Ishikawa (cell line): ENCODE data around the gene FAM3C.

ENCODE experiments used
- CEBPB ChIP-seq: IDR thresholded peaks from 2 replicates; pipeline ENCODE4 v1.6.1; 2012
- CREB1 ChIP-seq: IDR thresholded peaks from 2 replicates; pipeline ENCODE4 v1.6.1; 2012; ENCODE audit warnings: low read depth
- EGR1 ChIP-seq: IDR thresholded peaks from 2 replicates; pipeline ENCODE4 v1.6.1; 2012
- EP300 ChIP-seq: IDR thresholded peaks from 2 replicates; pipeline ENCODE4 v1.6.1; 2012; ENCODE audit warnings: borderline replicate concordance
- FOXM1 ChIP-seq: IDR thresholded peaks from 2 replicates; pipeline ENCODE4 v1.6.1; 2012; ENCODE audit warnings: low read depth, borderline replicate concordance
- NFIC ChIP-seq: IDR thresholded peaks from 2 replicates; pipeline ENCODE4 v1.6.1; 2012
- RAD21 ChIP-seq: IDR thresholded peaks from 2 replicates; pipeline ENCODE4 v1.6.1; 2012; ENCODE audit warnings: low read depth
- REST ChIP-seq: IDR thresholded peaks from 2 replicates; pipeline ENCODE4 v1.6.1; 2012; ENCODE audit warnings: low read depth, mild to moderate bottlenecking
- TAF1 ChIP-seq: IDR thresholded peaks from 2 replicates; pipeline ENCODE4 v1.6.1; 2012; ENCODE audit warnings: low read depth, mild to moderate bottlenecking
- TCF12 ChIP-seq: IDR thresholded peaks from 2 replicates; pipeline ENCODE4 v1.6.1; 2012; ENCODE audit warnings: low read depth
- TEAD4 ChIP-seq: IDR thresholded peaks from 2 replicates; pipeline ENCODE4 v1.6.1; 2012
- YY1 ChIP-seq: IDR thresholded peaks from 2 replicates; pipeline ENCODE4 v1.6.1; 2012; ENCODE audit warnings: low read depth
- ZBTB7A ChIP-seq: IDR thresholded peaks from 2 replicates; pipeline ENCODE4 v1.6.1; 2012; ENCODE audit warnings: low read depth
- TF ChIP-seq, protein P1 (sequence below): IDR thresholded peaks from 2 replicates; pipeline ENCODE4 v1.6.1; 2012
- TF ChIP-seq, protein P2 (sequence below): IDR thresholded peaks from 2 replicates; pipeline ENCODE4 v1.6.1; 2012

Gene FAM3C

GRCh38 chr7:121337398-121337797 is 58.7 kb downstream of the FAM3C start:
- TF ChIP-seq ZBTB7A = no peak
- no peak for TF ChIP-seq FOXM1
- TF ChIP-seq CEBPB = no peak
- 0 out of 2 replicates have a peak, but pooled peaks have one; percentile 31 for TF ChIP-seq RAD21
- TF ChIP-seq CREB1 = no peak

- TF ChIP-seq CREB1 = no peak
- TF ChIP-seq REST = no peak
- TF ChIP-seq EP300 = no peak
- no peak for TF ChIP-seq TAF1
- no peak for TF ChIP-seq TCF12
- TF ChIP-seq, protein P1, sequence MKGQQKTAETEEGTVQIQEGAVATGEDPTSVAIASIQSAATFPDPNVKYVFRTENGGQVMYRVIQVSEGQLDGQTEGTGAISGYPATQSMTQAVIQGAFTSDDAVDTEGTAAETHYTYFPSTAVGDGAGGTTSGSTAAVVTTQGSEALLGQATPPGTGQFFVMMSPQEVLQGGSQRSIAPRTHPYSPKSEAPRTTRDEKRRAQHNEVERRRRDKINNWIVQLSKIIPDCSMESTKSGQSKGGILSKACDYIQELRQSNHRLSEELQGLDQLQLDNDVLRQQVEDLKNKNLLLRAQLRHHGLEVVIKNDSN = no peak
- TF ChIP-seq CEBPB = no peak
Observed at GRCh38 chr7:121336579-121336978, 59.5 kb downstream of the FAM3C start.

DNA sequence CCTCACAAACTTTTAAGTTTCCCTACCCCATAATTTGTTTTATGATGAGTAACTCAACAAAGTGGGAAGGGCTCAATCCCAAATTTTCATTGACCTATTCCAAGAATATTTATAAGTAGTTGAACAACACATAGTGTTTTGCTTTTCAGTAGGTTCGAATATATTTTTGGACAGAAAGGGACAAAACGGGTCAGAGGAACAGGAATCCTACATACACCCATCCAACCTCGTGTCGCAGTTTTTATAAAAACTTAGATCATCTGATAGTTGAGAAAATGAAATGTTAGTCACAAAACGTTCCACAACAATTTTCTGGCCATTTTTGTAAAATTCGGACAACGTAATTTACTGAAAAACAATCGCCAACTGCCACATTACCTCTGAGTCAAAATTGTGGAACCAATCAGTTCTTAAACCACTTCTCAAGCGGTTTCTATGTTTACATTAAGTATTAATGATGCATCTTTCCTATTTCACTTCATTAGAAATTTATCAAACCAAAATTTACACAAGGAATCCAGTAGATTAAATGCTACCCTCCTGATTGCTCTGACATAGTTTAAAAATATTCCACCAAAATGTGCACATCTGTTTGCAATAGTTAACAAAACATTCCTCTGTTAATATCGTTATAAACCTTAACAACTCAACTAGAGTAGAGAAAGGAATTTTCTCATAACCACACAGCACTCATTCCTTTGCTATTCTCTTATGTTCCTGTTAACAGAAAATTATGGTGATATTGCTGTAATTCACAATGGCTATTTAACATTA is 61.0 kb downstream of the FAM3C start:
- no peak for TF ChIP-seq CREB1
- TF ChIP-seq YY1 = no peak
- no peak for TF ChIP-seq TEAD4
- TF ChIP-seq REST = no peak
- no peak for TF ChIP-seq NFIC
- TF ChIP-seq ZBTB7A = no peak
- no peak for TF ChIP-seq FOXM1
- TF ChIP-seq RAD21 = no peak
- TF ChIP-seq, protein P1 = no peak
- TF ChIP-seq EP300 = no peak
- TF ChIP-seq EGR1 = no peak
- TF ChIP-seq TCF12 = no peak
- no peak for TF ChIP-seq TAF1
- TF ChIP-seq, protein P2, sequence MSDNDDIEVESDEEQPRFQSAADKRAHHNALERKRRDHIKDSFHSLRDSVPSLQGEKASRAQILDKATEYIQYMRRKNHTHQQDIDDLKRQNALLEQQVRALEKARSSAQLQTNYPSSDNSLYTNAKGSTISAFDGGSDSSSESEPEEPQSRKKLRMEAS = no peak
- TF ChIP-seq CEBPB = no peak

GRCh38 chr7:121334376-121334775 is 61.7 kb downstream of the FAM3C start:
- TF ChIP-seq YY1 = no peak
- no peak for TF ChIP-seq TEAD4
- TF ChIP-seq CREB1 = no peak
- TF ChIP-seq CEBPB = no peak
- TF ChIP-seq, protein P2 = no peak
- TF ChIP-seq FOXM1 = no peak
- TF ChIP-seq EGR1 = no peak
- TF ChIP-seq NFIC = no peak
- TF ChIP-seq TAF1 = no peak
- no peak for TF ChIP-seq EP300
- no peak for TF ChIP-seq TCF12
- no peak for TF ChIP-seq ZBTB7A
- no peak for TF ChIP-seq REST
- TF ChIP-seq, protein P1 = no peak
- TF ChIP-seq RAD21 = no peak
